Heart left ventricle (tissue), 16 donors: Measurements from ENCODE around the gene ANKEF1. TPM values are rescaled to one million over a fixed set of nuclear protein-coding genes. Genes with fewer than 3 reads are reported as not detected.

Experiments used
- ATAC-seq, 4 donors: fragments of 200-7000 bp; cut with Tn5 transposase; one replicate each; pipeline ENCODE4 v1.9.1; 2020 to 2022; ENCODE audit warnings: moderate library complexity in 4 of 4, mild to moderate bottlenecking in 3 of 4, moderate number of reproducible peaks in 1 of 4
- DNase-seq, 5 donors: peaks; one replicate each; pipeline ENCODE4 v3.0.0-alpha.2; 2020
- H3K27ac ChIP-seq, 12 donors: fragments of 200-600 bp; sonication (generic) in 4 of 12; one replicate each; pipeline versions ENCODE4 v1.5.0 to v1.8.0; 2016 to 2022; ENCODE audit warnings: mild to moderate bottlenecking in 2 of 12
- H3K27me3 ChIP-seq, 9 donors: fragments of 200-600 bp; sonication (generic) in 2 of 9; one replicate each; pipeline versions ENCODE4 v1.5.1 to v1.8.0; 2016 to 2022; ENCODE audit warnings: mild to moderate bottlenecking in 3 of 9
- H3K36me3 ChIP-seq, 9 donors: fragments of 200-600 bp; sonication (generic) in 2 of 9; one replicate each; pipeline versions ENCODE4 v1.5.0 to v1.8.0; 2018 to 2022; ENCODE audit warnings: mild to moderate bottlenecking in 2 of 9
- H3K4me1 ChIP-seq, 12 donors: fragments of 200-600 bp; sonication (generic) in 4 of 12; one replicate each; pipeline versions ENCODE4 v1.5.0 to v1.8.0; 2016 to 2022; ENCODE audit warnings: mild to moderate bottlenecking in 3 of 12
- H3K4me3 ChIP-seq, 12 donors: fragments of 200-600 bp; sonication (generic) in 4 of 12; one replicate each; pipeline versions ENCODE4 v1.5.0 to v1.8.0; 2017 to 2022; ENCODE audit warnings: mild to moderate bottlenecking in 9 of 12, moderate library complexity in 4 of 12
- H3K9me3 ChIP-seq, 12 donors: fragments of 200-600 bp; sonication (generic) in 4 of 12; one replicate each; pipeline versions ENCODE4 v1.5.0 to v1.8.0; 2016 to 2022; ENCODE audit warnings: mild to moderate bottlenecking in 1 of 12
- CTCF ChIP-seq, 12 donors: fragments of 200-600 bp; sonication (generic) in 4 of 12; IDR thresholded peaks; one replicate each; pipeline versions ENCODE4 v1.5.0 to v1.8.0; 2018 to 2022; ENCODE audit warnings: antibody characterized with exemption in 12 of 12, mild to moderate bottlenecking in 5 of 12
- POLR2A ChIP-seq, 2 donors: fragments of 450-650 bp; IDR thresholded peaks; one replicate each; pipeline ENCODE4 v1.6.1; 2017; ENCODE audit warnings: antibody characterized with exemption in 2 of 2, mild to moderate bottlenecking in 2 of 2, moderate library complexity in 2 of 2
- WGBS, 4 donors: extraction: QIAGEN DNeasy Blood & Tissue Kit in 2 of 4; methylation state at CpG; one replicate each; pipeline versions ENCODE4 v1.1.5 to v1.1.7; 2013 to 2018; 5-methylcytosine and 5-hydroxymethylcytosine counted together
- intact Hi-C, 10 donors: fragments of 100-400 bp; cut with DNase I; formaldehyde crosslinking; loops; one replicate each; pipeline versions ENCODE4 v1.11.1 to v1.14.2; 2022
- polyA plus RNA-seq, 2 donors: library from polyadenylated mRNA; stranded (reverse); fragments of 200-250 nt; gene quantifications; one replicate each; pipeline ENCODE4 v1.2.3, GENCODE V29; 2013
- total RNA-seq, 9 donors: library from RNA; depleted of rRNA in 2 of 9; stranded (reverse); fragments of >200 nt in 2 of 9; fragmentation: NEBNext Ultra II Directional in 3 of 9; extraction: Animal tissue kit (Norgen Biotek cat#: 25700) in 3 of 9; gene quantifications; one replicate each; pipeline versions ENCODE4 v1.1.0 to v1.2.4, GENCODE V29; 2016 to 2023
- donor health status: ischemic (EF 13 %, LVEDD 7.1; RV severe dilation, severe dysfunction).
- donor health status: healthy with polysubstance abuse.
- donor health status: DM: no; HTN: yes; CAD: no.
- donor health status: DM: no; HTN: no; CAD: no.
- donor health status: ischemic (EF 25% LVEDD 6.9; RV normal size, moderate dysfunction).
- donor health status: ischemic (EF 25% LVEDD 5.7; RV mildly dilated, moderate dysfunction).
- donor health status: healthy.
- donor health status: DM: yes; HTN: yes; CAD: no.
- donor health status: ischemic (EF 35%, LVEDD 5.7; RV mildly dilated, moderate dysfunction).
- donor health status: nonischemic (EF 11% LVEDD 7.7; RV severe dilation, severe dysfunction).
- donor health status: DM: yes; HTN: yes; CAD: no.
- donor health status: PGD.
- donor health status: ischemic (EF 29% LVEDD 5.4; RV normal size, mild dysfunction).
- donor health status: nonischemic (EF 23%, LVEDD 6.1; RV moderate dilation, normal function).

ANKEF1 gene
- total and polyA plus RNA-seq, 11 donors: 0.27 to 3.1 (median 1.4) TPM

- TF ChIP-seq POLR2A (IDR thresholded peaks at IDR 0.05): no peak
- no peak for TF ChIP-seq CTCF (IDR thresholded peaks at IDR 0.05)
- H3K4me1 ChIP-seq: peaks cover 0 to 22% (median 3%) of the 10 kb centered on the region in 12 donors
- no peaks in the 10 kb centered on the region for H3K36me3 ChIP-seq
- intact Hi-C loops: loop anchor here in 2 of 10 donors (5.0 kb wide), 2 partner anchors 54 to 101 kb away; no protein-coding TSS in a partner anchor
- H3K4me3 ChIP-seq: no peak overlapping the region
- peak overlapping the region in 8 of 12 donors; percentile 3 to 76 (median 43) for H3K27ac ChIP-seq
- DNase-seq (no peak), ATAC-seq (no peak)
- 75 to 88% (median 83%) methylated on average over 3 of the region's 3 CpGs for WGBS, 4 donors
- H3K27me3 ChIP-seq: peaks cover 0 to 6% (median 0%) of the 10 kb centered on the region in 9 donors
- no peaks in the 10 kb centered on the region for H3K9me3 ChIP-seq
These were observed 43.6 kb downstream of the ANKEF1 start for GRCh38 chr20:10078403-10078802.

- intact Hi-C loops: loop anchor here in 3 of 10 donors (5.0 to 10.0 kb wide), 3 partner anchors 52 to 465 kb away; no protein-coding TSS in a partner anchor
- Histone ChIP-seq H3K27ac (no peak overlapping the region), H3K36me3 (no peaks in the 10 kb centered on the region), H3K4me1 (peaks cover 0 to 22% (median 3%) of the 10 kb centered on the region in 12 donors), H3K4me3 (no peak overlapping the region), H3K27me3 (peaks cover 0 to 6% (median 0%) of the 10 kb centered on the region in 9 donors), H3K9me3 (no peaks in the 10 kb centered on the region)
- TF ChIP-seq POLR2A (IDR thresholded peaks at IDR 0.05) (no peak), CTCF (IDR thresholded peaks at IDR 0.05) (no peak)
- ATAC-seq (no peak), DNase-seq (no peak)
These were observed 45.2 kb downstream of the ANKEF1 start for GRCh38 chr20:10079964-10080363.

- DNase-seq: no peak
These were observed 45.8 kb downstream of the ANKEF1 start for GRCh38 chr20:10080574-10080973.

More at GRCh38 chr20:10080574-10080973, 45.8 kb downstream of the ANKEF1 start:
- Histone ChIP-seq H3K9me3 (no peaks in the 10 kb centered on the region), H3K27me3 (peaks cover 0 to 6% (median 0%) of the 10 kb centered on the region in 9 donors), H3K4me3 (no peak overlapping the region), H3K4me1 (peaks cover 0 to 19% (median 3%) of the 10 kb centered on the region in 12 donors), H3K27ac (no peak overlapping the region), H3K36me3 (no peaks in the 10 kb centered on the region)
- intact Hi-C loops: loop anchor here in 1 of 10 donors (10.0 kb wide), 1 partner anchor 466 kb away; no protein-coding TSS in a partner anchor
- TF ChIP-seq CTCF (IDR thresholded peaks at IDR 0.05) (no peak), POLR2A (IDR thresholded peaks at IDR 0.05) (no peak)
- no peak for ATAC-seq
